Dendritic cell treated with granulocyte-macrophage colony-stimulating factor and Interleukin-4, amounts not matched to agents 40 ng/mL and 50 ng/mL, for 4 days (primary cell): Measurements from ENCODE around the gene CRACR2B.

Experiments used
- H3K27ac Mint-ChIP-seq: one replicate; pipeline ENCODE4 v1.8.0; 2022; ENCODE audit warnings: mild to moderate bottlenecking, mixed read lengths
- H3K27me3 Mint-ChIP-seq: one replicate; pipeline ENCODE4 v1.8.0; 2022; ENCODE audit warnings: mild to moderate bottlenecking, mixed read lengths
- H3K36me3 Mint-ChIP-seq: one replicate; pipeline ENCODE4 v1.8.0; 2022; ENCODE audit warnings: low read depth, mixed read lengths
- H3K4me1 Mint-ChIP-seq: one replicate; pipeline ENCODE4 v1.8.0; 2022; ENCODE audit warnings: low read depth, mixed read lengths
- H3K4me3 Mint-ChIP-seq: one replicate; pipeline ENCODE4 v1.8.0; 2022; ENCODE audit warnings: mild to moderate bottlenecking, moderate library complexity, mixed read lengths
- H3K9me3 Mint-ChIP-seq: one replicate; pipeline ENCODE4 v1.8.0; 2022; ENCODE audit warnings: mixed read lengths
- intact Hi-C: fragments of 100-400 bp; cut with micrococcal nuclease; formaldehyde crosslinking; loops from one replicate; pipeline ENCODE4 v1.15.0; 2022

CRACR2B gene

GRCh38 chr11:824942-825341 is 2.8 kb upstream of the CRACR2B start:
- H3K27me3 Mint-ChIP-seq: peaks cover 38% of the 10 kb centered on the region
- no peak overlapping the region for H3K4me3 Mint-ChIP-seq
- H3K9me3 Mint-ChIP-seq: no peaks in the 10 kb centered on the region
- peaks cover 52% of the 10 kb centered on the region for H3K36me3 Mint-ChIP-seq
- intact Hi-C loops: no loop called here
- H3K27ac Mint-ChIP-seq: no peak overlapping the region
- peaks cover 52% of the 10 kb centered on the region for H3K4me1 Mint-ChIP-seq

- Mint-ChIP-seq H3K9me3 (no peaks in the 10 kb centered on the region), H3K27me3 (peaks cover 45% of the 10 kb centered on the region), H3K27ac (no peak overlapping the region), H3K4me1 (peaks cover 57% of the 10 kb centered on the region), H3K36me3 (peaks cover 46% of the 10 kb centered on the region), H3K4me3 (no peak overlapping the region)
- intact Hi-C loops: no loop called here
Observed at GRCh38 chr11:825366-826226, 2.1 kb upstream of the CRACR2B start.

- Mint-ChIP-seq H3K4me3 (no peak overlapping the region), H3K27me3 (peaks cover 50% of the 10 kb centered on the region), H3K27ac (no peak overlapping the region), H3K9me3 (no peaks in the 10 kb centered on the region), H3K4me1 (peaks cover 57% of the 10 kb centered on the region), H3K36me3 (peaks cover 40% of the 10 kb centered on the region)
- intact Hi-C loops: no loop called here
Observed at GRCh38 chr11:826227-826621, 1.5 kb upstream of the CRACR2B start.

GRCh38 chr11:826836-827145 is 928 bp upstream of the CRACR2B start:
- intact Hi-C loops: no loop called here
- Mint-ChIP-seq H3K27ac (no peak overlapping the region), H3K4me1 (peaks cover 57% of the 10 kb centered on the region), H3K36me3 (peaks cover 39% of the 10 kb centered on the region), H3K27me3 (peaks cover 56% of the 10 kb centered on the region), H3K9me3 (no peaks in the 10 kb centered on the region), H3K4me3 (peak overlapping the region; percentile 39)

GRCh38 chr11:827146-827896 is 398 bp upstream of the CRACR2B start:
- peak overlapping the region; percentile 42 for H3K27ac Mint-ChIP-seq
- peaks cover 61% of the 10 kb centered on the region for H3K27me3 Mint-ChIP-seq

GRCh38 chr11:828506-829175 is 922 bp downstream of the CRACR2B start:
- Mint-ChIP-seq H3K36me3 (peaks cover 20% of the 10 kb centered on the region), H3K4me1 (peaks cover 56% of the 10 kb centered on the region), H3K27ac (peak overlapping the region; percentile 42), H3K27me3 (peaks cover 63% of the 10 kb centered on the region), H3K4me3 (peak overlapping the region; percentile 74), H3K9me3 (no peaks in the 10 kb centered on the region)
- intact Hi-C loops: no loop called here

More at GRCh38 chr11:827146-827896, 398 bp upstream of the CRACR2B start:
- intact Hi-C loops: no loop called here
- H3K9me3 Mint-ChIP-seq: no peaks in the 10 kb centered on the region
- peak overlapping the region; percentile 64 for H3K4me3 Mint-ChIP-seq
- H3K4me1 Mint-ChIP-seq: peaks cover 57% of the 10 kb centered on the region
- H3K36me3 Mint-ChIP-seq: peaks cover 34% of the 10 kb centered on the region

GRCh38 chr11:829176-829846 is 1.6 kb downstream of the CRACR2B start:
- no peaks in the 10 kb centered on the region for H3K9me3 Mint-ChIP-seq
- peaks cover 14% of the 10 kb centered on the region for H3K36me3 Mint-ChIP-seq
- H3K27me3 Mint-ChIP-seq: peaks cover 66% of the 10 kb centered on the region
- peak overlapping the region; percentile 74 for H3K4me3 Mint-ChIP-seq
- intact Hi-C loops: no loop called here
- peaks cover 63% of the 10 kb centered on the region for H3K4me1 Mint-ChIP-seq
- H3K27ac Mint-ChIP-seq: peak overlapping the region; percentile 42

GRCh38 chr11:829847-830294 is 2.2 kb downstream of the CRACR2B start:
- Mint-ChIP-seq H3K4me1 (peaks cover 68% of the 10 kb centered on the region), H3K36me3 (peaks cover 8% of the 10 kb centered on the region), H3K9me3 (no peaks in the 10 kb centered on the region), H3K4me3 (peak overlapping the region; percentile 74), H3K27ac (no peak overlapping the region), H3K27me3 (peaks cover 66% of the 10 kb centered on the region)
- intact Hi-C loops: no loop called here

GRCh38 chr11:830295-831117 is 2.8 kb downstream of the CRACR2B start:
- peaks cover 74% of the 10 kb centered on the region for H3K4me1 Mint-ChIP-seq
- no peak overlapping the region for H3K27ac Mint-ChIP-seq
- H3K27me3 Mint-ChIP-seq: peaks cover 60% of the 10 kb centered on the region
- peak overlapping the region; percentile 74 for H3K4me3 Mint-ChIP-seq
- intact Hi-C loops: no loop called here
- H3K9me3 Mint-ChIP-seq: no peaks in the 10 kb centered on the region
- peaks cover 2% of the 10 kb centered on the region for H3K36me3 Mint-ChIP-seq

GRCh38 chr11:831118-831864 is 3.6 kb downstream of the CRACR2B start:
- intact Hi-C loops: no loop called here
- Mint-ChIP-seq H3K27me3 (peaks cover 58% of the 10 kb centered on the region), H3K4me3 (no peak overlapping the region), H3K36me3 (peaks cover 8% of the 10 kb centered on the region), H3K4me1 (peaks cover 81% of the 10 kb centered on the region), H3K9me3 (no peaks in the 10 kb centered on the region), H3K27ac (no peak overlapping the region)

- intact Hi-C loops: no loop called here
- H3K4me1 Mint-ChIP-seq: peaks cover 89% of the 10 kb centered on the region
- no peak overlapping the region for H3K27ac Mint-ChIP-seq
- H3K4me3 Mint-ChIP-seq: peak overlapping the region; percentile 58
- peaks cover 55% of the 10 kb centered on the region for H3K27me3 Mint-ChIP-seq
- H3K36me3 Mint-ChIP-seq: peaks cover 15% of the 10 kb centered on the region
- no peaks in the 10 kb centered on the region for H3K9me3 Mint-ChIP-seq
Observed at GRCh38 chr11:831961-832528, 4.3 kb downstream of the CRACR2B start.

GRCh38 chr11:832529-833113 is 4.9 kb downstream of the CRACR2B start, which contains the start of gene CD151:
CD151 (plus strand) TSS chr11:832952; CDS start chr11:836070, 3,118 bp downstream.
- Mint-ChIP-seq H3K27ac (peak within 1 kb of the TSS; percentile 58), H3K27me3 (peaks cover 51% of the 10 kb centered on the region), H3K4me3 (peak within 1 kb of the TSS; percentile 71), H3K36me3 (peaks cover 21% of the 10 kb centered on the region), H3K9me3 (no peaks in the 10 kb centered on the region), H3K4me1 (peaks cover 90% of the 10 kb centered on the region)
- intact Hi-C loops: no loop called here
